22Rv1 (cell line): ENCODE results near the gene MAGI1.
"Not testable (repeated sequence)": the region's sequence is repeated elsewhere in the genome, so short reads cannot be mapped to it uniquely, and the experiment has no call there.

ENCODE experiments used
- H3K27ac ChIP-seq: fragments of 450-650 bp; 2 replicates; pipeline ENCODE4 v1.5.1; 2017
- ZFX ChIP-seq: fragments of 450-650 bp; IDR thresholded peaks from 2 replicates; pipeline ENCODE4 v1.6.1; 2017; ENCODE audit warnings: antibody characterized with exemption, borderline replicate concordance
- TF ChIP-seq, protein P1 (sequence below): fragments of 450-650 bp; IDR thresholded peaks from 2 replicates; pipeline ENCODE4 v1.5.1; 2017; ENCODE audit warnings: mild to moderate bottlenecking

The MAGI1 gene

DNA sequence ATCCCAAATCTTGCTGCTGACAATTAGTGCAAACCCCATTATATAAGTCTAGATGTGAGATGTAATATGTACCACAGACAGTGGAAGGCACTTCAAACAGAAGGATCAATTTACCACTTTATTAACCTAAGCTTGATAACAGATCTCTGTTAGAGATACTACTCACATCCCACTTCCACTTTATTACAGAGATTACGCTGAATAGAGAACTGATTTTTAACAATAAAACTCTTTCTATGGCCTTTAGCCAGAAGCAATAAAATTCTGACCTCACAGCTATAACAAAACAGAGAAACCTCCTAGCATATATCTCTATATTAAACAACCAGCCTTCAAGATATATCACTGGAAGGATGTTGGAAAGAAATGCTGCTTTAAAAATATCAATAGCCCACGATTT, 517.7 kb downstream of the MAGI1 start:
- no peak for TF ChIP-seq ZFX
- TF ChIP-seq, protein P1, sequence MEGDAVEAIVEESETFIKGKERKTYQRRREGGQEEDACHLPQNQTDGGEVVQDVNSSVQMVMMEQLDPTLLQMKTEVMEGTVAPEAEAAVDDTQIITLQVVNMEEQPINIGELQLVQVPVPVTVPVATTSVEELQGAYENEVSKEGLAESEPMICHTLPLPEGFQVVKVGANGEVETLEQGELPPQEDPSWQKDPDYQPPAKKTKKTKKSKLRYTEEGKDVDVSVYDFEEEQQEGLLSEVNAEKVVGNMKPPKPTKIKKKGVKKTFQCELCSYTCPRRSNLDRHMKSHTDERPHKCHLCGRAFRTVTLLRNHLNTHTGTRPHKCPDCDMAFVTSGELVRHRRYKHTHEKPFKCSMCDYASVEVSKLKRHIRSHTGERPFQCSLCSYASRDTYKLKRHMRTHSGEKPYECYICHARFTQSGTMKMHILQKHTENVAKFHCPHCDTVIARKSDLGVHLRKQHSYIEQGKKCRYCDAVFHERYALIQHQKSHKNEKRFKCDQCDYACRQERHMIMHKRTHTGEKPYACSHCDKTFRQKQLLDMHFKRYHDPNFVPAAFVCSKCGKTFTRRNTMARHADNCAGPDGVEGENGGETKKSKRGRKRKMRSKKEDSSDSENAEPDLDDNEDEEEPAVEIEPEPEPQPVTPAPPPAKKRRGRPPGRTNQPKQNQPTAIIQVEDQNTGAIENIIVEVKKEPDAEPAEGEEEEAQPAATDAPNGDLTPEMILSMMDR: no peak
- no peak overlapping the region for H3K27ac ChIP-seq

DNA sequence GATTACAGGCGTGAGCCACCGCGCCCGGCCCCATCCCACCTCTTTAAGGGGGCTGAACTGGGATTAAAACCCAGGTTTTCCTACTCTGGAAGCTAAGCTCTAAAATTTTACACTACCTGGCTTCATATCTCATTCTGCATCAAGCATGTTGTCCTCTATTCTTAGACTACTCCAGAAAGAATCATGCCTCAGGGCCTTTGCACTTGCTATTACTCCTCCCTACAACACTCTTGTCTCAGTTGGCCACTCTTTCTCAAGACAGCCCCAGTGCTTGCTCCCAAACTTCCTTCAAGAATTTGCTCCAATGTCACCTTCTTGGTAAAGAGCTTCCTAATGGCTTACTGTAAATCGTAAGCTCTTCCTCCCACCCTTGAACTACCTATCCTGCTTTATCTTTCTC, 521.7 kb downstream of the MAGI1 start:
- H3K27ac ChIP-seq: no peak overlapping the region
- no peak for TF ChIP-seq ZFX
- TF ChIP-seq, protein P1: no peak

DNA sequence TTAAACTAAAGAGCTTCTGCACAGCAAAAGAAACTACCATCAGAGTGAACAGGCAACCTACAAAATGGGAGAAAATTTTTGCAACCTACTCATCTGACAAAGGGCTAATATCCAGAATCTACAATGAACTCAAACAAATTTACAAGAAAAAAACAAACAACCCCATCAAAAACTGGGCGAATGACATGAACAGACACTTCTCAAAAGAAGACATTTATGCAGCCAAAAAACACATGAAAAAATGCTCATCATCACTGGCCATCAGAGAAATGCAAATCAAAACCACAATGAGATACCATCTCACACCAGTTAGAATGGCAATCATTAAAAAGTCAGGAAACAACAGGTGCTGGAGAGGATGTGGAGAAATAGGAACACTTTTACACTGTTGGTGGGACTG, 524.4 kb downstream of the MAGI1 start:
- not testable (repeated sequence) for H3K27ac ChIP-seq

DNA sequence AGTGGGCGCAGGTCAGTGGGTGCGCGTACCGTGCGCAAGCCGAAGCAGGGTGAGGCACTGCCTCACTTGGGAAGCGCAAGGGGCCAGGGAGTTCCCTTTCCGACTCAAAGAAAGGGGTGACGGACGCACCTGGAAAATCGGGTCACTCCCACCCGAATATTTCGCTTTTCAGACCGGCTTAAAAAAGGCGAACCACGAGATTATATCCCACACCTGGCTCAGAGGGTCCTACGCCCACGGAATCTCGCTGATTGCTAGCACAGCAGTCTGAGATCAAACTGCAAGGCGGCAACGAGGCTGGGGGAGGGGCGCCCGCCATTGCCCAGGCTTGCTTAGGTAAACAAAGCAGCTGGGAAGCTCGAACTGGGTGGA, 529.3 kb downstream of the MAGI1 start:
- not testable (repeated sequence) for H3K27ac ChIP-seq

DNA sequence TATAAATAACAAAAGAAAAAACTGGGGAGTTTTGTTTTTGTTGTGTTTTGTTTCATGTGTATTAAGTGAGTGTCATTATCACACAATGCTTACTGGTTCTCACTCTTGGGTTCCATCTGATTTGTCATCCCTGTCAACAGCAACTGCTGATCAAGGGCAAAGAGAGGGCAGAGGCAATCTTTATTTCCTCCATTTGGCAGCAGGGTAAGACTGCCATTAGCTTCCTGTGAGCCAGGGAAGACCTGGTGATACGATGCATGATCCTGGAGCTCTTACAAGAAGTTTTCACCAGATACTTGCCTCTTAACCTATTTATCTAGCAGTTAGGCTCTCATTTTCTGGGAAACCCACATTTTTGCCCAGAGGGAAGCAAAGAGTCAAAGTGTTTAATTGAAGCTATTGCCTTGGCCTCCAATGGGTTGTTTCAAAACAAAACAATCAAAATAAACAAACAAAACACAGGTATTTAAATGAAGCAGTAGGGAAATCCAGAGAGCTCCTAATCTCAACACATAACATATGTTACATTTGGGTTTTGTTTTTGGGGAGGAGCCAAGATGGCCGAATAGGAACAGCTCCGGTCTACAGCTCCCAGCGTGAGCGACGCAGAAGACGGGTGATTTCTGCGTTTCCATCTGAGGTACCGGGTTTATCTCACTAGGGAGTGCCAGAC, 529.8 kb downstream of the MAGI1 start:
- TF ChIP-seq ZFX: no peak
- TF ChIP-seq, protein P1: no peak
- no peak overlapping the region for H3K27ac ChIP-seq

DNA sequence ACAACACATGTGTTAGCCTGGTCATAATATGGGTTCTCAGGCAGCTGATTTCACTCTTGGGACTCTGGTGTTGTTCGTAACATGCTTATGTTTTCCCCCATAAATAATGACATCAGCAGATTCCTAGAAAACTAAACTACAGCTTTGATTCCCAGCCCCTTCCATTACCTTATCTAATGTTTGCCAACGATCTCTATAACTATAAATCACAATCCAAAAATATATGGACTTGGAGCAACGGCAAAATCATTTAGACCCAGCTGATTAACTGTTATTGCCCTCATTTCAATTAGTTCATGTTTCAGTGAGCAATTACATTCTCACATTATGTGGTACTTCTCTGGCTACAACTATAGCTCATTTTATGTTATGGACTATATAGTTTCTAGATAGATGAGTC, 531.3 kb downstream of the MAGI1 start:
- TF ChIP-seq, protein P1: no peak
- TF ChIP-seq ZFX: no peak

DNA sequence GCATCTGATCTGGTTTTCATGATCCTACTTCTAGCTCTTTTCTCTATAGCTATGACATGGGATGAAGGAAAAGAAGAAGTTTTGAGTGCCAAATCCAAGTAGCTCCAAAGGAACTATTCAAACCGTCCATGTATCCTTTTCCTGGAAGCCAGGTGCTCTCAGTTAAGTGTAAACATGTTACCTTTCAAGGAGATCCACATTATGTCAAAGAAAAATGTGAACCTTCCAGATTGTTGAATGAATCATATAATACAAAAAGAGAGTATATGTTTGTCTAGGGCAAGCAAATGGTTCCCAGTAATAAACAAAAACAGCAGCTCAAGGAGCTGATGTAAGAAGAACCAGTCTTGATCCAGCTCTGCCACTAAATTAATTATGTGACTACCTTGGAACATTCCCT, 534.9 kb downstream of the MAGI1 start:
- H3K27ac ChIP-seq: no peak overlapping the region
- TF ChIP-seq ZFX: no peak
- TF ChIP-seq, protein P1: no peak

More for the DNA sequence above, 531.3 kb downstream of the MAGI1 start:
- H3K27ac ChIP-seq: no peak overlapping the region

DNA sequence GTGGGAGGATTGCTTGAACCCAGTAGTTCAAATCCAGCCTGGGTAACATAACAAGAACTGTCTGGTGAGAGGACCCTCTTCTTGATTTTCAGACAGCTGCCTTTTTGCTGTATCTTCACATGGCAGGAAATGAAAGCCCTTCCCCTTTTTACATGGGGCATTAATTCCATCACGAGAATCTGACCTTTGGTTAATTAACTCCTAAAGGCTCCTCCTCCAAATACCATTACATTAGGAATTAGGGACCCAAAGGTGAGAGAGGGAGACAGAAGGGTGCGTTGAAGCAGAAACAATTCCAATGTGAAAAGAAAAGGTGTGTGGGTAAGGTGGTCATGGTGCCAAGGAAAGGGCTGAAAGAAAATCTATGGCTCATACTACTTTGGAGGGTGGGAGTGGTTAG, 536.2 kb downstream of the MAGI1 start:
- TF ChIP-seq, protein P1: no peak
- no peak for TF ChIP-seq ZFX
- H3K27ac ChIP-seq: no peak overlapping the region
